Fibroblast of skin of left quadriceps (primary cell): ENCODE results near the gene ATP6V0E1.

Source experiments
- DNase-seq, 2 experiments: peaks; one replicate each; pipeline ENCODE4 v3.0.0-alpha.2; 2013; ENCODE audit warnings: low read depth in 2 of 2

ATP6V0E1 gene

DNA sequence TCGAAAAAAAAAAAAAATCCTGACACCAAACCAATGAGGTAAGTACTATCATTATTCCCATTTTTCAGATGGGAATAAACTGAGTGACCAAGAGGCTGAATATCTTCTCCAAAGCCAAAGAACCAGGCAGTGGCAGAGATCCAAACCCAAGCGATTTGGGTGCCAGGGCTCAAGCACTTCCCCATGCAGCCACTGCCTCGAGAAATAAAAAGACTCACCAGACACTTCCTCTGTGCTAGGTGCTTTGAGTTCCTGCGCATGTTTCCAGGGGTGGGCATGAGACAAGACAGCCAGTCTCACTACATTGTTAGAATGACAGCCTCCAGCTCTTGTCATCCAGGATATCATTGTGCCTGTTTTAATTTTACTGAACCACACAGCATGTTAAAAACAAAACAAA, 26.6 kb upstream of the ATP6V0E1 start:
- no peak for DNase-seq

- no peak for DNase-seq
These were observed 26.1 kb upstream of the ATP6V0E1 start for GRCh38 chr5:172957458-172957857.

DNA sequence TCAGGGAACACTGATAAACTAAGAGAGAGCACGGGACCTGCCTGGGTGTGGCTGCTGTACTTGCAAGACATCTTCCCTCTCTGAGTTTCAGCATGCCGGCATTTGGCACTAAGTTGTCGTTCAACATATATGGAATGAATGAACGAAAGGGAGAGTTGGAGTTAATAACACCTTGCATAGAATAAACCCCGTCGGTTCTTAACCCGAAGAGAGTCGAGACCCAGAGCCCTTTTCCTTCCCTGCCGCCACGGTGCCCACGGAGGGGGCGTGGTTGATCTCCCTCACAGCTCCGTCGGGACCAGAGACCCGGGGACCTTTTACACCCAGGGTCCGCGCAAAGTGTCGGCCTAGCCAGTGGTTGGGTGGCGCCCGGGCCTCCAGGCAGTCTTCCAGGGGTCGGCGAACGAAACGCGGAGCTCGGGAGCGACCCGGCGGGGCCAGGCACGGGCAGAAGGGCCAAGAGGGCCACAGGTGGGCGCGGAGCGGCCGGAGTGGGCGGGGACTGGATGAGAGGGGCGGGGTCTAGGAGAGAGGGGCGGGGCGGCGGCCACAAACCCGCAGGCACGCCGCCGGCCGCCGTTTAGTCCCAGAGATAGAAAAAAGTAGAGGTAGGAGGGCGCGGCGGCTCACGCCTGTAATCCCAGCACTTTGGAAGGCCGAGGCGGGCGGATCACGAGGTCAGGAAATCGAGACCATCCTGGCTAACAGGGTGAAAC, 25.1 kb upstream of the ATP6V0E1 start:
- no peak for DNase-seq

GRCh38 chr5:172959824-172960799, 23.5 kb upstream of the ATP6V0E1 start:
- no peak for DNase-seq

GRCh38 chr5:172969921-172970320, 13.7 kb upstream of the ATP6V0E1 start:
- DNase-seq, result no peak

- no peak for DNase-seq
These were observed 12.1 kb upstream of the ATP6V0E1 start for GRCh38 chr5:172971482-172971881.

GRCh38 chr5:172972552-172972951, 11.0 kb upstream of the ATP6V0E1 start:
- no peak for DNase-seq

- peak in 1 of 2 experiments; percentile 44 for DNase-seq
These were observed 10.2 kb upstream of the ATP6V0E1 start for GRCh38 chr5:172973127-172973916.

DNA sequence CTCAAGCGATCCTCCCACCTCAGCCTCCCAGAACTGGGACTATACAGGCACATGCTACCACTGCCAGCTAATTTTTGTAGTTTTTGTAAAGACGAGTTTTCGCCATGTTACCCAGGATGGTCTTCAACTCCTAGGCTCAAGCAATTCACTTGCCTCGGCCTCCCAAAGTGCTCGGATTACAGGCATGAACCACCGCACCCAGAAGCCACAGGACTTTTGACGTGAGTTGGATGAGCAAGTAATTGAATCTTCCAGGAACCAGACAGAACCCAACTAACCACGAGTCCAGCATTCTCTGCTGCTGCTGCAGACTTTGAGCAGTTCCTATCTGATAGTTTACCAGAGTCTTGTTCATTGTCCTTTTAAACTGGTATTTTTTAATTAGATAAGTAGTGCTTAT, 9.6 kb upstream of the ATP6V0E1 start:
- no peak for DNase-seq

DNA sequence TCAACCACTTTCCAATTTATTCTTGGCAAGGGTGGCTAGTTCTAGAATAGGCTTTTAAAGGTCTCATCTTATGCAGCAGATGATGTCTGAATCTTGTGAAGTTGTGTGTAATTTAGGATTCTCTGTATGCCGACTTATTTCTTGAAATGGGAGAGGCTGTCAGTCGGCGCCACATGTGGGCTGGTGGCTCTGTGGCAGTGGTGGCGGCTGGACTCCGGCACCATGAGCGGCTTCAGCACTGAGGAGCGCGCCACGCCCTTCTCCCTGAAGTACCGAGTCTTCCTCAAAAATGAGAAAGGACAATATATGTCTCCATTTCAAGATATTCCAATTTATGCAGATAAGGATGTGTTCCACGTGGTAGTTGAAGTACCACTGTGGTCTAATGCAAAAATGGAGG, 8.3 kb upstream of the ATP6V0E1 start:
- DNase-seq, result no peak

GRCh38 chr5:172979778-172980177, 3.8 kb upstream of the ATP6V0E1 start:
- DNase-seq, result no peak

DNA sequence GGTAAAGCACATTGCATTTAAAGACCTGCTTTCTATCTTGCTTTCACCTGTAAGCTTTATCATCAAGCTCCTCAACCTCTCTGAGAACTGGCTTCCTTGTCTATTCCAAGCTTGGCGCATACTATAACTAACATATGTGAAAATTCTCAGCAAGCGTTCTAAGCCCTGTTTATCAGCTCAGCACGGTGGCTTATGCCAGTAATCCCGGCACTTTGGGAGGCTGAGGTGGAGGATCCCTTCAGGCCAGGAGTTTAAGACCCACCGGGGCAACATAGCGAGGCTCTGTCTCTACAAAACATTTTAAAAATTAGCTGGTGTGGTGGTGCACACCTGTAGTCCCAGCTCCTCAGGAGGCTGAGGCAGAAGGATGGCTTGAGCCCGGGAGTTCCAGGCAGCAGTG, 1.6 kb upstream of the ATP6V0E1 start:
- no peak for DNase-seq

DNA sequence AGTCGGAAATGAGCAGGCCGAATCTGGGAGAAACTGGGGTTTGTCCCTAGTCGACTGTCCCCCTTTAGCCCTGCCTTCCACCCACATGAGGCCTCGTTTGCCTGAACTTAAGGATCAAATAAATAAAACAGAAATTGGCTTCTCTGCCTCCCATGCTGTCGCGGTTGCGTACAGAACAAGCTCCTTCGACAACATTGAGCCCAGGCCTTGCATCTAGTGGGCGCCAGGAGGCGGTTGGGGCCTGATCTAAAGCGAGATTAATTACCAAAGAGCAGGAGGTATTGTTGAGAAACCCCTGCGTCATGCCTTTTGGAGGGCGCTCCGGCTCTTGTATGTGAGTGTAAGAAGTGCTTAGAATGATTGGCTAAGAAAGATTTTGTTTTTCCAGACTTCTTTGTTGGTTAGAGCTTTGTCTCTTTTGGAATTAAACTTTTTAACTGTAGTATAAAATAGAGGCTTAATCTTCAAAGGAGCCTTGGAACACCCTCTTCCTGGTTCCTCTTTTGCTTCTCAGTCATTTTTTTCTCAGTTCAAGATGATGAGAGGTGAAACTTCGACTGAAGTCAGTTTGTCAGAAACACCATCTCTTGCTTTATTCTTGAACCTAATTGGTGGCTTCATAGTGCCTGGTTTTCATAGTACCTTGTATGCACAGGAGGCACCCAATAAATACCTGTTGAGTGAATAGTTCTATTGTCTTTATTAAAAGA, 828 bp downstream of the ATP6V0E1 start:
- DNase-seq, result peak; percentile 67 to 69

- no peak for DNase-seq
These were observed 2.0 kb downstream of the ATP6V0E1 start for GRCh38 chr5:172985596-172985995.

DNA sequence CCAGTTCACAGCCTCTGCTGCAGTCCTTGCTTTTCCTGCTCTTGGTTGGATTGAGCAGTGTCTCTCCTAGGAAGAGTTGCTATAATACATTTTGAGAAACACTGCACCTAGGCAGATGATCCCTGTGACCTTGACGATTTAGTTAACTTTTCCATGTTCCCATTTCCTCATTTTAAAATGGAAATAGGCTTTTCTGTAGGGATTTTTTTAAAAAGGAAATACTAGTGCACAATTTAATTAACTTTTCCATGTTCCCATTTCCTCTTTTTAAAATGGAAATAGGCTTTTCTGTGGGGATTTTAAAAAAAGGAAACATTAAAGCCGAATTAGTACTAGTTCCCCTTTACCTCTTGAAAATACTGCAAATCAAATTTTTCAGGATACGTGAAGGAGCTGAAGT, 4.7 kb downstream of the ATP6V0E1 start:
- DNase-seq, result no peak

DNA sequence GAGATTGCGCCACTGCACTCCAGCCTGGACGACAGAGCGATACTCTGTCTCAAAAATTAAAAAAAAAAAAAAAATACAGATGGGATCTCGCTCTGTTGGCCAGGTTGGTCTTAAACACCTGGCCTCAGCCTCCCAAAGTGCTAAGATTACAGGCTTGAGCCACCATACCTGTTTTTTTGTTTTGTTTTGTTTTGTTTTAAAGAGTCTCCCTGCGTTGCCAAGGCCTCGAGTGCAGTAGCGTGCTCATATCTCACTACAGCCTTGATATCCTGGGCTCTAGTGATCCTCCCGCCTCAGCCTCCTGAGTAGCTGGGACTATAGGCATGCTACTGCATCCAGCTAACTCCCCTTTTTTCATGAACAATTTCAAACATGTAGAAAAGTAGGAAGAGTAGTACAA, 7.2 kb downstream of the ATP6V0E1 start:
- no peak for DNase-seq

DNA sequence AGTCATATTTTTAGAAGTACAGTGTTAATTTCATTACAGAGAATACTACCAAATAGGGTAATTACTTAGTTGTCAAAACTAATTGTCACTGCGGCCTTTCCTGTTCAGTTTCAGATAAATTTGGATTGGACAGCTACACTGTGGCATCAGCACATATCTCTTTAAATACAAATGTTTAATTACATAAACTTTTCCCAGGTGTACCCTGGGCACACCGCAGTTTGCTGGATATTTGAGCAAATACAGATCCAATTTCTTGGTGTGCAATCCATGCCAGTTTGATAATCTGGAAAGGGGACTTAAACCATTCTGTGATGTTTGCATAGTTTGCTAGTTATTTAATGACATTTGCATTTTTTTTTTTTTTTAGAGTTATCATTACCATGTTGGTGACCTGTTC, 10.8 kb downstream of the ATP6V0E1 start:
- no peak for DNase-seq

GRCh38 chr5:172999372-172999973, 15.9 kb downstream of the ATP6V0E1 start:
- DNase-seq, result no peak

GRCh38 chr5:172999974-173000373, 16.4 kb downstream of the ATP6V0E1 start:
- DNase-seq, result no peak

GRCh38 chr5:173001229-173001841, 17.8 kb downstream of the ATP6V0E1 start:
- no peak for DNase-seq

- DNase-seq, result no peak
These were observed 19.8 kb downstream of the ATP6V0E1 start for GRCh38 chr5:173003360-173003759.
